ENCODE results near the gene CCDC24. TPM values are rescaled to one million over a fixed set of nuclear protein-coding genes. Genes with fewer than 3 reads are reported as not detected.

CCDC24 gene
- total RNA-seq, 4 donors from 2014 or later, result 0.73 to 2.9 (median 1.2) TPM

- Histone ChIP-seq H3K27ac (peak overlapping the region; percentile 90 to 97 (median 94)), H3K4me1 (peaks cover 80 to 84% of the 10 kb centered on the region in 2 donors), H3K27me3 (no peaks in the 10 kb centered on the region), H3K36me3 (peaks cover 0 to 16% of the 10 kb centered on the region in 2 donors), H3K4me3 (no peak overlapping the region), H3K9me3 (no peaks in the 10 kb centered on the region)
- TF ChIP-seq CTCF (IDR thresholded peaks at IDR 0.05 in 4 of 5, conservative IDR thresholded peaks at IDR 0.05 in 1 of 5) (no peak), POLR2A (IDR thresholded peaks at IDR 0.05) (no peak)
- DNase-seq (no peak), ATAC-seq (no peak)
- intact Hi-C loops (cut with DNase I; ENCODE audit: low total_unique reads) (loop anchor here (5.0 kb wide), 1 partner anchor 826 kb away; the partner anchor contains the start of gene RPS8), in situ Hi-C loops (cut with MboI; ENCODE audit: low sequenced_read_pairs in 4 of 4) (no loop called here)
These were observed 40.1 kb upstream of the CCDC24 start for GRCh38 chr1:43951021-43951985.

- Histone ChIP-seq H3K27me3 (no peaks in the 10 kb centered on the region), H3K4me1 (peaks cover 77% of the 10 kb centered on the region in 2 donors), H3K4me3 (no peak overlapping the region), H3K27ac (peak overlapping the region; percentile 56 to 97 (median 94)), H3K36me3 (peaks cover 0 to 32% of the 10 kb centered on the region in 2 donors), H3K9me3 (no peaks in the 10 kb centered on the region)
- in situ Hi-C loops (cut with MboI; ENCODE audit: low sequenced_read_pairs in 4 of 4) (no loop called here), intact Hi-C loops (cut with DNase I; ENCODE audit: low total_unique reads) (loop anchor here (5.0 kb wide), 1 partner anchor 824 kb away; the partner anchor contains the start of gene RPS8)
- no peak for DNase-seq
- TF ChIP-seq CTCF (IDR thresholded peaks at IDR 0.05 in 4 of 5, conservative IDR thresholded peaks at IDR 0.05 in 1 of 5) (no peak), POLR2A (IDR thresholded peaks at IDR 0.05) (no peak)
- no peak for ATAC-seq
These were observed 38.6 kb upstream of the CCDC24 start for GRCh38 chr1:43952731-43953346.

GRCh38 chr1:43953361-43953760, 38.0 kb upstream of the CCDC24 start:
- intact Hi-C loops (cut with DNase I; ENCODE audit: low total_unique reads), result loop anchor here (5.0 kb wide), 1 partner anchor 824 kb away; the partner anchor contains the start of gene RPS8
- H3K4me3 ChIP-seq, result no peak overlapping the region
- DNase-seq (no peak), ATAC-seq (no peak)
- no peaks in the 10 kb centered on the region for H3K9me3 ChIP-seq
- peaks cover 72% of the 10 kb centered on the region in 2 donors for H3K4me1 ChIP-seq
- H3K27me3 ChIP-seq, result no peaks in the 10 kb centered on the region
- H3K36me3 ChIP-seq, result peaks cover 0 to 37% of the 10 kb centered on the region in 2 donors
- peak overlapping the region; percentile 33 to 97 (median 73) for H3K27ac ChIP-seq
- in situ Hi-C loops (cut with MboI; ENCODE audit: low sequenced_read_pairs in 4 of 4), result no loop called here
- no peak for TF ChIP-seq POLR2A (IDR thresholded peaks at IDR 0.05)
- no peak for TF ChIP-seq CTCF (IDR thresholded peaks at IDR 0.05 in 4 of 5, conservative IDR thresholded peaks at IDR 0.05 in 1 of 5)

GRCh38 chr1:43954036-43954435, 37.4 kb upstream of the CCDC24 start:
- Histone ChIP-seq H3K9me3 (no peaks in the 10 kb centered on the region), H3K4me3 (no peak overlapping the region), H3K27me3 (no peaks in the 10 kb centered on the region), H3K36me3 (peaks cover 0 to 44% of the 10 kb centered on the region in 2 donors), H3K27ac (peak overlapping the region in 3 of 4 donors; percentile 33 to 97 (median 56)), H3K4me1 (peaks cover 65% of the 10 kb centered on the region in 2 donors)
- ATAC-seq, result no peak
- in situ Hi-C loops (cut with MboI; ENCODE audit: low sequenced_read_pairs in 4 of 4) (no loop called here), intact Hi-C loops (cut with DNase I; ENCODE audit: low total_unique reads) (loop anchor here (5.0 kb wide), 1 partner anchor 823 kb away; the partner anchor contains the start of gene RPS8)
- DNase-seq, result no peak
- TF ChIP-seq POLR2A (IDR thresholded peaks at IDR 0.05) (no peak), CTCF (IDR thresholded peaks at IDR 0.05 in 4 of 5, conservative IDR thresholded peaks at IDR 0.05 in 1 of 5) (no peak)

All from gastrocnemius medialis (tissue), 4 donors.